Small intestine (tissue), 7 donors: Measurements from ENCODE around the gene TNS1. TPM values are rescaled to one million over a fixed set of nuclear protein-coding genes. Genes with fewer than 3 reads are reported as not detected.

ENCODE experiments used
- DNase-seq, 2 donors: peaks; one replicate each; pipeline versions ENCODE4 v3.0.0 to v3.0.0-alpha.2; 2013
- FAIRE-seq: peaks from 2 replicates; lab custom pipeline; 2012; peaks lifted over from hg19 to GRCh38; lab: Jason Lieb, UNC
- H3K27ac ChIP-seq, 3 donors: one replicate each; pipeline ENCODE4 v1.5.1; 2013; ENCODE audit warnings: low read length in 2 of 3, mild to moderate bottlenecking in 2 of 3, control low read depth in 1 of 3, inconsistent platforms in 1 of 3, low read depth in 1 of 3, moderate library complexity in 1 of 3
- H3K27me3 ChIP-seq, 3 donors: one replicate each; pipeline ENCODE4 v1.6.1; 2013; ENCODE audit warnings: low read length in 3 of 3, inconsistent platforms in 1 of 3; ENCODE audit not compliant: control insufficient read depth in 3 of 3, insufficient read depth in 3 of 3
- H3K36me3 ChIP-seq, 3 donors: one replicate each; pipeline ENCODE4 v1.6.1; 2013; ENCODE audit warnings: low read length in 3 of 3, inconsistent platforms in 1 of 3, low read depth in 1 of 3, mild to moderate bottlenecking in 1 of 3, moderate library complexity in 1 of 3; ENCODE audit not compliant: control insufficient read depth in 3 of 3, insufficient read depth in 2 of 3
- H3K4me1 ChIP-seq, 3 donors: one replicate each; pipeline ENCODE4 v1.6.1; 2013; ENCODE audit warnings: low read length in 2 of 3, inconsistent platforms in 1 of 3, low read depth in 1 of 3, mild to moderate bottlenecking in 1 of 3, moderate library complexity in 1 of 3; ENCODE audit not compliant: control insufficient read depth in 3 of 3, insufficient read depth in 2 of 3
- H3K4me3 ChIP-seq, 3 donors: one replicate each; pipeline ENCODE4 v1.5.1; 2013; ENCODE audit warnings: low read length in 3 of 3, control low read depth in 1 of 3, inconsistent platforms in 1 of 3, low read depth in 1 of 3, mild to moderate bottlenecking in 1 of 3, moderate library complexity in 1 of 3
- H3K9me3 ChIP-seq, 2 donors: one replicate each; pipeline ENCODE4 v1.6.1; 2013; ENCODE audit warnings: low read depth in 1 of 2, low read length in 1 of 2; ENCODE audit not compliant: control insufficient read depth in 2 of 2, insufficient read depth in 1 of 2
- WGBS, 3 donors: extraction: QIAGEN DNeasy Blood & Tissue Kit; methylation state at CpG; one replicate each; pipeline ENCODE4 v1.1.7; 2013; 5-methylcytosine and 5-hydroxymethylcytosine counted together
- polyA plus RNA-seq, 4 donors: library from polyadenylated mRNA; stranded (reverse) in 3 of 4; unstranded in 1 of 4; fragments of 200-250 nt in 3 of 4; fragments of 120-200 nt in 1 of 4; gene quantifications; one replicate each; pipeline versions ENCODE4 v1.2.1 to v1.2.3, GENCODE V29; 2013
- donor health status: healthy with polysubstance abuse.
- donor health status: control.
- donor health status: control.
- donor health status: Bipolar disorder and iron deficiency.
- donor health status: healthy.

TNS1 gene
- polyA plus RNA-seq, 4 donors = 1.3 to 52.1 (median 9.8) TPM

DNA sequence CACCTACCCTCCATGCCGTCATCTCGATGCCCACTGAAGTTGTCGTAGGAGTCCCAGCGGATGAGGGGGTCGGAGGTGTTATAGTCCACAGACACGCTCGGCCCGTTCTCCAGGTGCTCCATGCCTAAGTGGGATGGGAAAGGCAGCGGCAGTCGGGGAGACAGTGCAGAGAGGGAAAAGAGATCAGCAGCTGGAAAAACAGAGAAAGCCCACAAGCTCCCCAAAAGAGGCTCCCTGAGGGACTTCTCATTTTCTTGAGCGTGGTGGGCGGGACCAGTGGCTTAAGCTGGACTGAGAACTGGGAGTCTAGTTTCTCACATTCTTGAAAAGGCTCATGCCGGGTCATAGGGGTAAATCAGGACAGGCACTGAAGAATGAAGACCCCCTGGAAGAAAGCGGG, 121.9 kb downstream of the TNS1 start:
- Histone ChIP-seq H3K9me3 (no peaks in the 10 kb centered on the region), H3K36me3 (peaks cover 0 to 39% (median 5%) of the 10 kb centered on the region in 3 donors), H3K4me1 (no peaks in the 10 kb centered on the region), H3K27me3 (no peaks in the 10 kb centered on the region), H3K27ac (no peak overlapping the region), H3K4me3 (no peak overlapping the region)
- WGBS, 3 donors = 84 to 88% (median 86%) methylated on average over 14 of the region's 14 CpGs
- FAIRE-seq (no peak), DNase-seq (no peak)

DNA sequence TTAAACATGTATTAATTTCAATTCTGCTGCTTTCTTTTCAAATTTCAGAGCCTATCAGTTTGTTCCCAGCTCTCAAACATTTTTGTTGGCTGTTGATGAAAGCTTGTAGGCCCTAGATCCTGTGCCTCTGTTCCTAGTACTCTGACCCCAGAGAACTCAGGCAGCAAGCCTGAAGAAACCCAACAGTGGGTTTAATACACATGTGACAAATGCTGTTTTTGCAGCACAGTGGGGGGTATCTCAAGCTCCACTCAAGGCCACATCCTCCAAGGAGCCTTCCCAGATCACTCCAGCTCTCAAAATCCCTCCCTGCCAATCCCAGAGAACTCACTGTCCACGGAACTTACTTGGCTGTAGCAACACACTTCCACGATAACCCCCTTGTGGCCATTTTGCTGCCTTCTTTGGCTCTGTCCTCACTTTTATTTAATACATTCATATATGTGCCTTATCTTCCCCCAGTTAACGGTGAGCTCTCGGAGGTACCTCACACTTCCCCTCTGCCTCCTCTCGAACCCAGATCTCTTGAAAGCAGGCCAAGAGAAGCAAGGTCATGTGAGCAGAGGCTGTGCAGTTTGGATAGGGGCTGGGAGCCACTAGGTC, 122.4 kb downstream of the TNS1 start:
- Histone ChIP-seq H3K36me3 (peaks cover 0 to 37% (median 5%) of the 10 kb centered on the region in 3 donors), H3K4me1 (no peaks in the 10 kb centered on the region), H3K27ac (no peak overlapping the region), H3K9me3 (no peaks in the 10 kb centered on the region), H3K4me3 (no peak overlapping the region), H3K27me3 (no peaks in the 10 kb centered on the region)
- 80 to 86% (median 86%) methylated on average over 5 of the region's 5 CpGs for WGBS, 3 donors
- FAIRE-seq (no peak), DNase-seq (no peak)

DNA sequence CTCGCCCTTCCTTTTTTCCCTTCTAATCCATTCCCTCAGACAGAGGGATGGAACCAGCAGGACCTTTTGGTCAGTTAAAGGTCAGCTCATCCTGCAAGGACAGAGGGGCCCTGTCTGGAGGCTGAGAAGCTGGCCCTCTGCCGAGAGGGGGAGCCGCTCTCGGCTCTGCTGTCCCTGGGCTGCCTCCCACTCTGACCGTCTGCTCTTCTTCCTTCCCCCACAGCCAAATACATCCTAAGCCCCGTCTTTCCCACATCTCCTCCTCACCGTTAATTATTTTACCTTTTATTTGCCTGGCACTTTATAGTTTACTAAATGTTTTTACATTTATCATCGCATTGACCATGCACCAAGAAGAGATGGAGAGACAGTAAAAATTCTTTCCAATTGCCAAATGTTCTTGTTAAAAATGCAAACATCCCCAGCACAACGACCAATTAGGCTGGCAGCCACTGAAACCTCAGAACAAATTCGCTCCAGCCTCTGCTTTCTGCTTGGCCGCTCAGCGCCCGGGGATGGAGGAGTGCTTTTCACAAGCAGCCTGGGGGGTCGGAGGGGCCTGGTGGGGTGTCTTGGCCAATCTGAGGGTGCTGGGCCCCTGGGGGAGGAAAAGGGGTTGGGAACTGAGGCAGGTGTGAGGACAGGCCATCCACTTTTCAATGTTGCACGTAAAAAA, 123.7 kb downstream of the TNS1 start:
- Histone ChIP-seq H3K9me3 (no peaks in the 10 kb centered on the region), H3K27me3 (no peaks in the 10 kb centered on the region), H3K4me1 (no peaks in the 10 kb centered on the region), H3K36me3 (peaks cover 0 to 29% (median 5%) of the 10 kb centered on the region in 3 donors), H3K4me3 (no peak overlapping the region), H3K27ac (no peak overlapping the region)
- FAIRE-seq (no peak), DNase-seq (no peak)
- 73 to 85% (median 83%) methylated on average over 15 of the region's 15 CpGs for WGBS, 3 donors

DNA sequence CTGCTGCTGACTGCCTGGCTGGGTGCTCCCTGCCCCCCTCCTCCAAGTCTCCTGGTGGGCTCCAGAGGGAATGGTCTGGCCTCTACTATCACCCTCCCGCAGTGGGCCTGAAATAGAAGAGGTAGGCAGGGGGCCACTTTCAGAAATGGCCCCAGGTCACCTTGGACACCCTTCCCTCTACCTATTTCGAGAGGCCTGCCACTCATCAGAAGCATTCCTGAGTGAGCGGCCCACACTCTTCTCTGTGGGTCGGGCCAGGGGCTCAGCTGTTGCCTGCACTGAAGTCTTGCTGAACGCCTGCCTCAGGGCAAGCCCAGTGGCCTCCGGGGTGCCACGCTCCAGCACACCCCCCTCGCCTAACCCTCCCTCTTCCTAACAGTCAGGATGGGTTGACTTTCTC, 124.9 kb downstream of the TNS1 start:
- FAIRE-seq (no peak), DNase-seq (no peak)
- Histone ChIP-seq H3K4me3 (no peak overlapping the region), H3K27me3 (no peaks in the 10 kb centered on the region), H3K27ac (no peak overlapping the region), H3K36me3 (peaks cover 0 to 29% (median 5%) of the 10 kb centered on the region in 3 donors), H3K4me1 (no peaks in the 10 kb centered on the region), H3K9me3 (no peaks in the 10 kb centered on the region)
- 85 to 94% (median 90%) methylated on average over 8 of the region's 8 CpGs for WGBS, 3 donors

DNA sequence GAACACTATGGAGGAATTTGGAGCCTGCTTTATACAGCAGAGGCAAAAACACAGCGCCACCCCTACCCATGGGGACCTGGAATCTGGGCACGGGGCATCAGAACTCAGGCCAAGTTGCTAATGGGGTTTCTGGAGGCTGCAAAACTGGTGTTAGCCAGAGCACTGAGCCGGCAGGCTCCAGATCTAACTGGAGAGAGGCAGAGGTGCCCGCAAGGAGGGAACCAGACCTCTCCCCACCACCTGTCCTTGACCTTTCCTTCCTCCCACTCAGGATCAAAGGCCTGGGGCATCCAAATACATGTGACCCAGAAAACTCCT, 126.6 kb downstream of the TNS1 start:
- Histone ChIP-seq H3K27ac (no peak overlapping the region), H3K9me3 (no peaks in the 10 kb centered on the region), H3K4me3 (no peak overlapping the region), H3K4me1 (no peaks in the 10 kb centered on the region), H3K27me3 (no peaks in the 10 kb centered on the region), H3K36me3 (peaks cover 0 to 30% (median 6%) of the 10 kb centered on the region in 3 donors)
- FAIRE-seq = no peak
- DNase-seq = no peak
- WGBS, 3 donors = 85 to 90% (median 88%) methylated on average over 4 of the region's 4 CpGs

DNA sequence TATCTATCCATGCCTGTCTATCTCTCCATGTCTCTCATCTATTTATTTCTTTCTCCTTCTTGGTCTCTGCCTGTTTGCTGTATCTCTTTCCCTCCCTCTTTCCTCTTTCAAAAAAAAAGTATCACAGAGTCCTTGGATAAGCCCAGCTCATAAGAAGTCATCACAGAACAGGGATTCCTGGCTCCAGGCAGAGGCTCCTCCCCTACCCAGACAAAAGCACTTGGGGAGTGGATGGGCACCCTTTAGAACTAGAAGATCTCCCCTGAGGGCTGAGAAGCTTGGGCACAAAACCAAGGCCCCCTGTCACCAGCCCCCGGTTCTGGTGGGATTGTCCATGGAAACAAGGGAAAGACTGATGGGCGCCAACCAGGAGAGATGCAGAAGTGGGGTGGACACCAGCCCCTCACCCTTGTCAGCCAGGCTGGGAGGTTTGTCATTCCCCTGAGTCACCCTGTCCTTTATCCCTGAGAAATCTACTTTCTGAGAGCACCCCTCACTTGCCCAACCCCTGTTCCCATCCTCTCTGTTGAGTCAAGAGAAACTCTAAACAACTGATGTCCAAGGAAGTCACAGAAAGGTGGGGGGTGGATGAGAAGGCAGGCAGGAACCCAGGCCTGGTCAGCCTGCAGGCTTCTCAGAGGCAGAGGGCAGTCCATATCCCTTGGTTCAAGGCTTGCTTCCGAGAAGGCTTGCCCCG, 127.1 kb downstream of the TNS1 start:
- H3K9me3 ChIP-seq = no peaks in the 10 kb centered on the region
- H3K27ac ChIP-seq = no peak overlapping the region
- no peaks in the 10 kb centered on the region for H3K4me1 ChIP-seq
- H3K27me3 ChIP-seq = no peaks in the 10 kb centered on the region
- DNase-seq (no peak), FAIRE-seq (no peak)
- WGBS, 3 donors = 79 to 89% (median 86%) methylated on average over 4 of the region's 4 CpGs
- no peak overlapping the region for H3K4me3 ChIP-seq
- H3K36me3 ChIP-seq = peaks cover 0 to 28% (median 9%) of the 10 kb centered on the region in 3 donors

DNA sequence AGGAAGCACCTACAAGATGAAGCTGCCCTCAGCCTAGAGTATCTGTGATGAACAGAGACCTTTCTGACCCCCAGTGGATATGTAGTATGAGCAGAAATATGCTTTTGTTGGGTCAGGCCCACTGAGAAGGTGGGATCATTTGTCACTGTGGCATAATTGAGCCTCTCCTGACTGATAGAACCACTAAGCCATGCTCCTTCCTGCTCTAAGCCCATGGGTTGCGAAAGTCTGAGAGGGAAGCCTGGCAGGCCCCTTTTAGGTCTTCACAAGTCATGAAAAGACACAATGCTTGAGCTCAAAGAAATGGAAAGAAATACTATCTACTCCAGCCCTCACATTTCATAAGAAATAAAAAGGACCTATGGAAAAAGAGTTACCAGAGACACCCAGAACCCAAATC, 127.7 kb downstream of the TNS1 start:
- Histone ChIP-seq H3K4me3 (no peak overlapping the region), H3K27ac (no peak overlapping the region), H3K4me1 (no peaks in the 10 kb centered on the region), H3K9me3 (no peaks in the 10 kb centered on the region), H3K27me3 (no peaks in the 10 kb centered on the region), H3K36me3 (peaks cover 0 to 28% (median 9%) of the 10 kb centered on the region in 3 donors)
- WGBS, 3 donors = 84 to 100% (median 95%) methylated on average over 1 of the region's 1 CpG
- DNase-seq = no peak
- no peak for FAIRE-seq

DNA sequence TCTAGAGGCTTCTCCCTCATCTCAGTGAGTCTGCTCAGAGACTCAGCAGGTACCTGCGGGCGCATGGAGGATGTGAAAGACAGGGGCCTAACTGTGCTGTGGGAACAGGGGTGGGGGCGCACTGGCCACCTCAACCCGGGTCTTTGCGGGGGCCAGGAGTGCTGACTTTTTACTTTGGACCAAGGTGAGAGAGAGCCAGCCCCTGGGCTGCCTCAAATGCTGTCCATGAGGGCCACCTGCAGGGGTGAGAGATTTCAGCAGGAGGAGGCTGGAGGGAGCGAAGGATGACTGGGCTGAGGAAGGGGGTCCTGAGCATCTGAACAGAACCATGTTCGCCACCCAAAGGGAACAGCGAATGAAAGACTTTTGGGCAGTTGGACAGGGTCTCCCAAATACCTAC, 129.4 kb downstream of the TNS1 start:
- peaks cover 0 to 24% (median 9%) of the 10 kb centered on the region in 3 donors for H3K36me3 ChIP-seq
- WGBS, 3 donors = 83 to 90% (median 88%) methylated on average over 8 of the region's 8 CpGs
- FAIRE-seq (no peak), DNase-seq (no peak)
- H3K4me1 ChIP-seq = no peaks in the 10 kb centered on the region
- no peaks in the 10 kb centered on the region for H3K9me3 ChIP-seq
- H3K27ac ChIP-seq = no peak overlapping the region
- H3K27me3 ChIP-seq = no peaks in the 10 kb centered on the region
- no peak overlapping the region for H3K4me3 ChIP-seq
